ENCODE measurements around the gene SLC16A7.

The SLC16A7 gene

DNA sequence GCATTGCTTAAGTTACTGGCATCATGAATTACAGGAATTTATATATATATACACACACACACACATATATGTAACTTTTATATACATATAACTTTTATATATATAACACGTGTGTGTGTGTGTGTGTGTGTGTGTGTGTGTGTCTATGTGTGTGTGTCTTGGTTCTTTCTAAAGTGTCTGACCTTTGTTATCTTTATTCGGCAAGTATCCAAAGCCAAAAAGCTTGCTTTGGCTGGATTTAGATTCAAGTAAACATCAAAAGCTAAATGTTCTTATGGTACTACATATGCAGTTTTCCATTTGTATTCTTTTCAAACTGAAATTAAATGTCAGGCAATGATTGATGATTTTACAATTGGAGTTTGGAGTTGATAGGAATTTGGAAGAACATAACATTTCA is 69.9 kb downstream of the SLC16A7 start:
- Histone ChIP-seq H3K9me3 (ENCODE audit: low read depth, low read length) (no peaks in the 10 kb centered on the region), H3K36me3 (ENCODE audit: insufficient read depth, low read length) (no peaks in the 10 kb centered on the region), H3K4me3 (no peak overlapping the region), H3K9ac (ENCODE audit: insufficient read length) (no peak overlapping the region), H3K27ac (no peak overlapping the region)
- no peak for DNase-seq (ENCODE audit: low read depth, low spot score)
- TF ChIP-seq POLR2AphosphoS5 (IDR thresholded peaks at IDR 0.05; ENCODE audit: borderline replicate concordance, low read depth, low read length) (no peak), EZH2 (IDR thresholded peaks at IDR 0.05) (no peak), FOXP2 (optimal IDR thresholded peaks at IDR 0.05; ENCODE audit: control extremely low read depth, extremely low read length, insufficient read depth) (no peak)

DNA sequence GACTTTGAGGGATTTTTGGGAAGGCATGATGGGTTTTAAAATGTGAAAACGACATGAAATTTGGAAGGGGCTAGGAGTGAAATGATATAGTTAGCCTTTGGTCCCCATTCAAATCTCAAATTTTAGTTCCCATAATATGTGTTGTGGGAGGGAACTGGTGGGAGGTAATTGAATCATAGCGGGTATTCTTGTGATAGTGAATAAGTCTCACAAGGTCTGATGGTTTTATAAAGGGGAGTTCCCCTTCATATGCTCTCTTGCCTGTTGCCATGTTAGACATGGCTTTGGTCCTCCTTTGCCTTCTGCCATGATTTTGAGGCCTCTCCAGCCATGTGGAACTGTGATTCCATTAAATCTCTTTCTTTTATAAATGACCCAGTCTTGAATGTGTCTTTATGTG is 72.8 kb downstream of the SLC16A7 start:
- Histone ChIP-seq H3K27ac (no peak overlapping the region), H3K4me3 (no peak overlapping the region), H3K36me3 (ENCODE audit: insufficient read depth, low read length) (no peaks in the 10 kb centered on the region), H3K9me3 (ENCODE audit: low read depth, low read length) (no peaks in the 10 kb centered on the region), H3K9ac (ENCODE audit: insufficient read length) (no peak overlapping the region)
- DNase-seq (ENCODE audit: low read depth, low spot score), result no peak
- TF ChIP-seq FOXP2 (optimal IDR thresholded peaks at IDR 0.05; ENCODE audit: control extremely low read depth, extremely low read length, insufficient read depth) (no peak), EZH2 (IDR thresholded peaks at IDR 0.05) (no peak), POLR2AphosphoS5 (IDR thresholded peaks at IDR 0.05; ENCODE audit: borderline replicate concordance, low read depth, low read length) (no peak)

- H3K9me3 ChIP-seq (ENCODE audit: low read depth, low read length), result no peaks in the 10 kb centered on the region
- no peak overlapping the region for H3K27ac ChIP-seq
- DNase-seq (ENCODE audit: low read depth, low spot score), result no peak
- no peak overlapping the region for H3K9ac ChIP-seq (ENCODE audit: insufficient read length)
- H3K36me3 ChIP-seq (ENCODE audit: insufficient read depth, low read length), result no peaks in the 10 kb centered on the region
- no peak overlapping the region for H3K4me3 ChIP-seq
- no peak for TF ChIP-seq POLR2AphosphoS5 (IDR thresholded peaks at IDR 0.05; ENCODE audit: borderline replicate concordance, low read depth, low read length)
- no peak for TF ChIP-seq EZH2 (IDR thresholded peaks at IDR 0.05)
- TF ChIP-seq FOXP2 (optimal IDR thresholded peaks at IDR 0.05; ENCODE audit: control extremely low read depth, extremely low read length, insufficient read depth), result no peak
Observed at GRCh38 chr12:59672273-59672672, 76.4 kb downstream of the SLC16A7 start.

GRCh38 chr12:59675461-59675860 is 79.6 kb downstream of the SLC16A7 start:
- H3K9me3 ChIP-seq (ENCODE audit: low read depth, low read length), result no peaks in the 10 kb centered on the region
- no peak for DNase-seq (ENCODE audit: low read depth, low spot score)
- no peak overlapping the region for H3K9ac ChIP-seq (ENCODE audit: insufficient read length)
- no peaks in the 10 kb centered on the region for H3K36me3 ChIP-seq (ENCODE audit: insufficient read depth, low read length)
- H3K27ac ChIP-seq, result no peak overlapping the region
- no peak overlapping the region for H3K4me3 ChIP-seq
- TF ChIP-seq EZH2 (IDR thresholded peaks at IDR 0.05), result no peak

DNA sequence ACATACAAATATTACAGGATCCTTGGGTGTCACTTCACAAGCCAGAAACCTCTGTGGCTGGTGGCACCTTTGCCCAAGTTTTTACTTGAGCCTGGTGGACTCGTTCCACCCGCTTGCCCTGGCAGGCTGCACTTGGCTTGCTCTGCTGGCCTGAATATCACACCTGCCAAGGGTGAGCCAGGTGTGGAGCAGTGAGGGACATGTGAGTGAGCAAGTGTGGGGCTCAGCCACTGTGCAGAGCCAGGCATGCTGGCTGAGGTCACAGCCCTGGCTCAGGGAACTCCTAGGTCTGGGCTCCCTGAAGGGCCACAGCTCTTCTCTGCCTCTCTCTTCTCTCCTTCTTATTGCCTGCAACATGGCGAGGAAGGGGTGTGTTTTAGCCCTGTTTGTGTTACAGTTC is 82.0 kb downstream of the SLC16A7 start:
- Histone ChIP-seq H3K36me3 (ENCODE audit: insufficient read depth, low read length) (no peaks in the 10 kb centered on the region), H3K9me3 (ENCODE audit: low read depth, low read length) (no peaks in the 10 kb centered on the region), H3K27ac (no peak overlapping the region), H3K4me3 (no peak overlapping the region), H3K9ac (ENCODE audit: insufficient read length) (no peak overlapping the region)
- DNase-seq (ENCODE audit: low read depth, low spot score), result no peak
- TF ChIP-seq POLR2AphosphoS5 (IDR thresholded peaks at IDR 0.05; ENCODE audit: borderline replicate concordance, low read depth, low read length) (no peak), EZH2 (IDR thresholded peaks at IDR 0.05) (no peak), FOXP2 (optimal IDR thresholded peaks at IDR 0.05; ENCODE audit: control extremely low read depth, extremely low read length, insufficient read depth) (no peak)

DNA sequence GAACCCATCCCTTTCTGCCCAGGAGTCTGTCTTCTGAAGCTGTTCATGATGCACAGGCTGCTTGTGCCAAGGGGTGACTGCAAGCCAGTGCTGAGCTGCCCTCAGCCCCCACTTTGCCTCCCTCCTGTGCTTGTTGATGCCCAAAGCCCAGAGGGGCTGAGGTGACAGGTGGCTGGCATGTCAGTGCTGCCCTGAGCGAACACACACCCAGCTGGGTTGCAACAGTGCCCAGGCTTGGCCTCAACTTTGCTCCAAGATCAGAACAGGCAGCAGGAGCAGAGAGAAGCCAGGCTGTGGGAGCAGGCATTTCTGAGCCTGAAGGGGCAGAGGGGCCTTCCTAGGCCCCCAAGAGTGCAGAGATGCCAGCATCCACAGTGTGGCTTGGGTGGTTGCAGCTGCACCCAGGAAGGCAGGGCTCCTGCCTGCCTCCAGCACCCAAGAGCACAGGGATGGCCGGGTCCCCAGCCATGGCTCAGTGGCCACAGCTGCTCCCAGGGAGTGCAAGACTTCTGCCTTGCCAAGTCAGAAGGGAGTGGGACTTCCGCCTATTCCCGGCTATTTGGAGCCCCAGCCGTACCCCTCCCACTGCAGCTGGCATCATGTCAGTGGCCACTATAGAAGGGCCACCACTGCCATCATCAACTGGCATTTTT is 83.1 kb downstream of the SLC16A7 start:
- H3K36me3 ChIP-seq (ENCODE audit: insufficient read depth, low read length), result no peaks in the 10 kb centered on the region
- TF ChIP-seq FOXP2 (optimal IDR thresholded peaks at IDR 0.05; ENCODE audit: control extremely low read depth, extremely low read length, insufficient read depth), result no peak
- TF ChIP-seq EZH2 (IDR thresholded peaks at IDR 0.05), result no peak
- TF ChIP-seq POLR2AphosphoS5 (IDR thresholded peaks at IDR 0.05; ENCODE audit: borderline replicate concordance, low read depth, low read length), result no peak
- H3K27ac ChIP-seq, result no peak overlapping the region
- H3K9me3 ChIP-seq (ENCODE audit: low read depth, low read length), result no peaks in the 10 kb centered on the region
- H3K9ac ChIP-seq (ENCODE audit: insufficient read length), result no peak overlapping the region
- H3K4me3 ChIP-seq, result no peak overlapping the region
- DNase-seq (ENCODE audit: low read depth, low spot score), result no peak

GRCh38 chr12:59689776-59690175 is 93.9 kb downstream of the SLC16A7 start:
- TF ChIP-seq FOXP2 (optimal IDR thresholded peaks at IDR 0.05; ENCODE audit: control extremely low read depth, extremely low read length, insufficient read depth) (no peak), EZH2 (IDR thresholded peaks at IDR 0.05) (no peak), POLR2AphosphoS5 (IDR thresholded peaks at IDR 0.05; ENCODE audit: borderline replicate concordance, low read depth, low read length) (no peak)

DNA sequence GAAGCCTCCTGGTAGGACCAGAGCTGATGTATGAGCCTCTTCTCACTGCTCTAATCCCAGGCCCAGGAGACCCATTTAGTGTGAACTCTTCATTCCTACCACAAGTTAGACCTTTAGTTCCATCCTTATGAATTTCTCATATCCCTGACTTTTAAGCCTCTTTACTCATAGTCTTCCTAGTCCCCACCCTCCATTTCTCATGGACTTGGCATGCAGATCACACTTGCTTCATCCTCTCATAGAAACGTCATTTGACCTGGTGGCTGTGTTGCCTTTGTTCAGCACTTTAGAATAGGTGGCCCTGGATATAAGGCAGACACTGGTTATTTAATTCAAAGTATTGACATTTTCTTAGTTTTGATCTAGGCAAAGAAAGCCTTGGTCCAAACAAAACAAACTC is 99.5 kb downstream of the SLC16A7 start:
- Histone ChIP-seq H3K27ac (no peak overlapping the region), H3K36me3 (ENCODE audit: insufficient read depth, low read length) (no peaks in the 10 kb centered on the region), H3K4me3 (no peak overlapping the region), H3K9me3 (ENCODE audit: low read depth, low read length) (no peaks in the 10 kb centered on the region), H3K9ac (ENCODE audit: insufficient read length) (no peak overlapping the region)
- no peak for TF ChIP-seq FOXP2 (optimal IDR thresholded peaks at IDR 0.05; ENCODE audit: control extremely low read depth, extremely low read length, insufficient read depth)
- TF ChIP-seq POLR2AphosphoS5 (IDR thresholded peaks at IDR 0.05; ENCODE audit: borderline replicate concordance, low read depth, low read length), result no peak
- no peak for TF ChIP-seq EZH2 (IDR thresholded peaks at IDR 0.05)
- DNase-seq (ENCODE audit: low read depth, low spot score), result no peak

More at GRCh38 chr12:59689776-59690175, 93.9 kb downstream of the SLC16A7 start:
- no peaks in the 10 kb centered on the region for H3K9me3 ChIP-seq (ENCODE audit: low read depth, low read length)
- no peak overlapping the region for H3K9ac ChIP-seq (ENCODE audit: insufficient read length)
- H3K27ac ChIP-seq, result no peak overlapping the region
- H3K4me3 ChIP-seq, result no peak overlapping the region
- DNase-seq (ENCODE audit: low read depth, low spot score), result no peak
- no peaks in the 10 kb centered on the region for H3K36me3 ChIP-seq (ENCODE audit: insufficient read depth, low read length)

GRCh38 chr12:59698600-59698999 is 102.8 kb downstream of the SLC16A7 start:
- Histone ChIP-seq H3K27ac (peak overlapping the region; percentile 100), H3K4me3 (no peak overlapping the region), H3K9ac (ENCODE audit: insufficient read length) (no peak overlapping the region), H3K9me3 (ENCODE audit: low read depth, low read length) (no peaks in the 10 kb centered on the region), H3K36me3 (ENCODE audit: insufficient read depth, low read length) (no peaks in the 10 kb centered on the region)
- peak; percentile 59 for DNase-seq (ENCODE audit: low read depth, low spot score)
- TF ChIP-seq POLR2AphosphoS5 (IDR thresholded peaks at IDR 0.05; ENCODE audit: borderline replicate concordance, low read depth, low read length), result no peak; the same call in 1 of the 2 replicates
- no peak for TF ChIP-seq FOXP2 (optimal IDR thresholded peaks at IDR 0.05; ENCODE audit: control extremely low read depth, extremely low read length, insufficient read depth)
- no peak for TF ChIP-seq EZH2 (IDR thresholded peaks at IDR 0.05)
